IMR-90 (cell line): ENCODE results near the gene MIER1. TPM values are rescaled to one million over a fixed set of nuclear protein-coding genes. Genes with fewer than 3 reads are reported as not detected.
A peak's percentile ranks its signal among the peaks of the same experiment; 100 is the strongest.

Experiments used
- ATAC-seq: fragments of 200-7000 bp; cut with Tn5 transposase; 2 replicates; pipeline ENCODE4 v1.9.1; 2020; ENCODE audit warnings: low read depth, mild to moderate bottlenecking, moderate library complexity
- BruUV-seq: library from RNA; stranded (reverse); fragments of 400-500 nt; replicated peaks from 2 replicates; lab custom pipeline; 2021; lab: Mats Ljungman, UMichigan
- CTCF ChIA-PET: fragments of 300-600 bp; formaldehyde crosslinking; extraction: SDS; loops from one replicate; lab custom pipeline; 2021; ENCODE audit warnings: antibody characterized with exemption; lab: Yijun Ruan, JAX
- POLR2A ChIA-PET: fragments of 300-600 bp; sonication (Branson Sonifier 250); formaldehyde crosslinking; loops from one replicate; lab custom pipeline; 2022; ENCODE audit warnings: antibody characterized with exemption; ENCODE audit not compliant: unreplicated experiment; lab: Charles Lee
- DNase-seq: peaks from one replicate; pipeline ENCODE4 v3.0.0; 2013
- H2AFZ ChIP-seq: replicated peaks from 2 replicates; pipeline ENCODE3; 2013; ENCODE audit warnings: low read length, mild to moderate bottlenecking; ENCODE audit not compliant: poor library complexity
- H2AK5ac ChIP-seq: 2 replicates; pipeline ENCODE4 v1.6.1; 2013; ENCODE audit warnings: low read depth, low read length, inconsistent platforms
- H2AK9ac ChIP-seq: replicated peaks from 2 replicates; pipeline ENCODE3; 2013; ENCODE audit warnings: mild to moderate bottlenecking, low read depth, low read length, moderate library complexity; ENCODE audit not compliant: poor library complexity
- H2BK120ac ChIP-seq: 2 replicates; pipeline ENCODE4 v1.6.1; 2013; ENCODE audit warnings: low read depth, low read length, inconsistent platforms
- H2BK15ac ChIP-seq: 3 replicates; pipeline ENCODE4 v1.6.1; 2013; ENCODE audit warnings: low read depth, low read length, inconsistent platforms
- H2BK20ac ChIP-seq: 2 replicates; pipeline ENCODE4 v1.6.1; 2013; ENCODE audit warnings: low read depth, mild to moderate bottlenecking, inconsistent platforms, low read length, moderate library complexity
- H2BK5ac ChIP-seq: 2 replicates; pipeline ENCODE4 v1.6.1; 2013; ENCODE audit warnings: mild to moderate bottlenecking, low read depth, low read length, inconsistent platforms; ENCODE audit not compliant: poor library complexity, severe bottlenecking
- H3K14ac ChIP-seq: replicated peaks from 2 replicates; pipeline ENCODE4 v1.6.1; 2013; ENCODE audit warnings: low read depth, low read length, inconsistent platforms
- H3K18ac ChIP-seq: 2 replicates; pipeline ENCODE4 v1.6.1; 2013; ENCODE audit warnings: low read depth, low read length, control low read depth
- H3K23ac ChIP-seq: 2 replicates; pipeline ENCODE4 v1.6.1; 2013; ENCODE audit warnings: low read depth, low read length, inconsistent platforms
- H3K27ac ChIP-seq: 2 replicates; pipeline ENCODE4 v1.5.1; 2013; ENCODE audit warnings: mild to moderate bottlenecking, control low read depth, low read length; ENCODE audit not compliant: insufficient read depth
- H3K27me3 ChIP-seq: 2 replicates; pipeline ENCODE4 v1.6.1; 2013; ENCODE audit warnings: low read length; ENCODE audit not compliant: control insufficient read depth, insufficient read depth
- H3K36me3 ChIP-seq: 2 replicates; pipeline ENCODE4 v1.6.1; 2013; ENCODE audit warnings: low read length, mixed read lengths; ENCODE audit not compliant: control insufficient read depth, insufficient read depth
- H3K4ac ChIP-seq: 2 replicates; pipeline ENCODE4 v1.6.1; 2013; ENCODE audit warnings: low read depth, low read length, inconsistent platforms
- H3K4me1 ChIP-seq: 2 replicates; pipeline ENCODE4 v1.6.1; 2013; ENCODE audit warnings: low read length, mixed read lengths; ENCODE audit not compliant: control insufficient read depth, insufficient read depth
- H3K4me2 ChIP-seq: 2 replicates; pipeline ENCODE4 v1.6.1; 2013; ENCODE audit warnings: low read depth, mild to moderate bottlenecking, control low read depth, low read length, moderate library complexity
- H3K4me3 ChIP-seq: 2 replicates; pipeline ENCODE4 v1.5.1; 2013; ENCODE audit warnings: low read depth, mild to moderate bottlenecking, control low read depth, low read length, moderate library complexity; ENCODE audit not compliant: insufficient read depth
- H3K56ac ChIP-seq: 2 replicates; pipeline ENCODE4 v1.6.1; 2013; ENCODE audit warnings: low read length, inconsistent platforms; ENCODE audit not compliant: insufficient read depth; ENCODE audit errors: extremely low read depth
- H3K79me1 ChIP-seq, 2 experiments: 2 replicates each; pipeline ENCODE4 v1.6.1; 2013; ENCODE audit warnings: low read length in 2 of 2, inconsistent platforms in 1 of 2, low read depth in 1 of 2
- H3K9ac ChIP-seq: 2 replicates; pipeline ENCODE4 v1.6.1; 2013; ENCODE audit warnings: low read depth, low read length, control low read depth
- H3K9me1 ChIP-seq: 2 replicates; pipeline ENCODE4 v1.6.1; 2013; ENCODE audit warnings: low read length, inconsistent platforms; ENCODE audit not compliant: insufficient read depth
- H3K9me3 ChIP-seq: 2 replicates; pipeline ENCODE4 v1.6.1; 2013; ENCODE audit warnings: low read length; ENCODE audit not compliant: control insufficient read depth, insufficient read depth
- H4K20me1 ChIP-seq: 2 replicates; pipeline ENCODE4 v1.6.1; 2013; ENCODE audit warnings: low read length, inconsistent platforms; ENCODE audit not compliant: insufficient read depth
- H4K5ac ChIP-seq: 2 replicates; pipeline ENCODE4 v1.6.1; 2013; ENCODE audit warnings: mild to moderate bottlenecking, low read depth, low read length, control low read depth
- H4K8ac ChIP-seq, 2 experiments: 2 replicates each; pipeline ENCODE4 v1.6.1; 2013; ENCODE audit warnings: low read depth in 2 of 2, low read length in 2 of 2, control low read depth in 1 of 2, inconsistent platforms in 1 of 2
- H4K91ac ChIP-seq: 2 replicates; pipeline ENCODE4 v1.6.1; 2013; ENCODE audit warnings: low read depth, low read length, inconsistent platforms; ENCODE audit not compliant: insufficient read depth
- BHLHE40 ChIP-seq: fragments of 150-350 bp; IDR thresholded peaks from 2 replicates; pipeline ENCODE4 v1.6.1; 2016; ENCODE audit warnings: mild to moderate bottlenecking, low read depth, low read length
- CEBPB ChIP-seq: IDR thresholded peaks from 2 replicates; pipeline ENCODE4 v1.6.1; 2012; ENCODE audit warnings: low read depth, low read length, improper control_type of control experiment
- CHD1 ChIP-seq: IDR thresholded peaks from 2 replicates; pipeline ENCODE4 v1.6.1; 2012; ENCODE audit warnings: low read depth, low read length, improper control_type of control experiment
- CTCF ChIP-seq: conservative IDR thresholded peaks from 2 replicates; pipeline ENCODE4 v1.5.1; 2012; ENCODE audit warnings: mild to moderate bottlenecking, low read depth, low read length, improper control_type of control experiment
- ELK1 ChIP-seq: fragments of 150-350 bp; IDR thresholded peaks from 2 replicates; pipeline ENCODE4 v1.6.1; 2016; ENCODE audit warnings: low read depth, mild to moderate bottlenecking, low read length, moderate library complexity, borderline replicate concordance
- FOS ChIP-seq: fragments of 150-350 bp; IDR thresholded peaks from 2 replicates; pipeline ENCODE4 v1.6.1; 2016; ENCODE audit warnings: low read depth, low read length
- MAFK ChIP-seq: IDR thresholded peaks from 2 replicates; pipeline ENCODE4 v1.6.1; 2012; ENCODE audit warnings: low read depth, low read length, improper control_type of control experiment
- MAZ ChIP-seq: IDR thresholded peaks from 2 replicates; pipeline ENCODE4 v1.6.1; 2012; ENCODE audit warnings: low read depth, mild to moderate bottlenecking, low read length, improper control_type of control experiment, moderate library complexity, borderline replicate concordance
- MXI1 ChIP-seq: IDR thresholded peaks from 2 replicates; pipeline ENCODE4 v1.6.1; 2012; ENCODE audit warnings: low read depth, mild to moderate bottlenecking, low read length, moderate library complexity, borderline replicate concordance
- NFE2L2 ChIP-seq: fragments of 150-350 bp; IDR thresholded peaks from 2 replicates; pipeline ENCODE4 v1.6.1; 2016; ENCODE audit warnings: low read depth, mild to moderate bottlenecking, low read length
- POLR2A ChIP-seq: IDR thresholded peaks from 2 replicates; pipeline ENCODE4 v1.6.1; 2012; ENCODE audit warnings: mild to moderate bottlenecking, low read depth, low read length
- RAD21 ChIP-seq: IDR thresholded peaks from 2 replicates; pipeline ENCODE4 v1.6.1; 2012; ENCODE audit warnings: low read length, improper control_type of control experiment
- RCOR1 ChIP-seq: IDR thresholded peaks from 2 replicates; pipeline ENCODE4 v1.6.1; 2012; ENCODE audit warnings: mild to moderate bottlenecking, low read length, improper control_type of control experiment; ENCODE audit not compliant: insufficient replicate concordance
- RFX5 ChIP-seq: IDR thresholded peaks from 2 replicates; pipeline ENCODE4 v1.8.0; 2012; ENCODE audit warnings: low read depth, mild to moderate bottlenecking, low read length, moderate library complexity
- SMC3 ChIP-seq: fragments of 150-350 bp; IDR thresholded peaks from 2 replicates; pipeline ENCODE4 v1.6.1; 2016; ENCODE audit warnings: low read depth, mild to moderate bottlenecking, antibody characterized with exemption, low read length, moderate library complexity
- USF2 ChIP-seq: fragments of 150-350 bp; IDR thresholded peaks from 2 replicates; pipeline ENCODE4 v1.6.1; 2017; ENCODE audit warnings: mild to moderate bottlenecking, antibody characterized with exemption, low read length, low read depth
- WGBS, 2 experiments: methylation state at CpG; one replicate each; pipeline versions ENCODE4 v1.1.5 to v1.1.7; 2013; ENCODE audit warnings: missing lambda C conversion rate in 2 of 2; ENCODE audit not compliant: insufficient read length in 1 of 2; ENCODE audit errors: extremely low coverage in 2 of 2; 5-methylcytosine and 5-hydroxymethylcytosine counted together
- dilution Hi-C: fragments of 300-500 bp; cut with HindIII; formaldehyde crosslinking; loops from one replicate; pipeline ENCODE4 v1.14.3; 2018; ENCODE audit warnings: low sequenced_read_pairs; ENCODE audit not compliant: unreplicated experiment
- in situ Hi-C: fragments of 300-500 bp; cut with MboI; formaldehyde crosslinking; loops from 3 replicates; pipeline ENCODE4 v1.14.3; 2019; ENCODE audit warnings: low sequenced_read_pairs, inconsistent platforms, mixed read lengths
- intact Hi-C: fragments of 100-400 bp; cut with micrococcal nuclease; formaldehyde crosslinking; loops from 2 replicates; pipeline ENCODE4 v1.10.0; 2022
- polyA plus RNA-seq, 3 experiments: library from polyadenylated mRNA; depleted of rRNA; stranded (reverse); fragments of >200 nt; gene quantifications; 2 replicates each; pipeline ENCODE4 v1.2.3, GENCODE V29; 2012; ENCODE audit warnings: low replicate concordance in 1 of 3
- total RNA-seq: library from RNA; depleted of rRNA; stranded (reverse); fragments of >200 nt; gene quantifications from 2 replicates; pipeline ENCODE4 v1.2.3, GENCODE V29; 2012

MIER1 gene
- total and polyA plus RNA-seq, 2 of the 4 experiments (the other 2 are of a cell fraction) = 5.0 to 11.5 TPM

GRCh38 chr1:66951513-66951912 lies 26.7 kb downstream of the MIER1 start:
- no peak overlapping the region for H4K5ac ChIP-seq
- H2AFZ ChIP-seq = no peak overlapping the region
- BruUV-seq = no TSS peak
- H3K56ac ChIP-seq = no peak overlapping the region
- DNase-seq = peak; percentile 90
- POLR2A ChIA-PET = no interaction called here
- in situ Hi-C loops (no loop called here), intact Hi-C loops (no loop called here), dilution Hi-C loops (no loop called here)
- no peak overlapping the region for H3K14ac ChIP-seq
- H2BK120ac ChIP-seq = no peak overlapping the region
- WGBS, 2 experiments = 20% methylated on average over 1 of the region's 6 CpGs; no CpG with 5 or more reads in 1 of the 2 experiments
- no peak for TF ChIP-seq NFE2L2
- no peak for TF ChIP-seq RCOR1
- no peak for TF ChIP-seq BHLHE40
- no peak for TF ChIP-seq CTCF
- TF ChIP-seq RAD21 = no peak
- no peak for TF ChIP-seq CEBPB
- TF ChIP-seq MAFK = no peak
- no peak for TF ChIP-seq RFX5
- TF ChIP-seq FOS = no peak
- TF ChIP-seq SMC3 = no peak
- TF ChIP-seq POLR2A = no peak
- TF ChIP-seq MXI1 = no peak
- no peak for TF ChIP-seq CHD1
- TF ChIP-seq ELK1 = no peak
- TF ChIP-seq USF2 = no peak
- no peak for TF ChIP-seq MAZ
- CTCF ChIA-PET = interaction anchor here (0.5 kb wide), 1 partner anchor 10 kb away, joined by 3 read pairs; no protein-coding TSS in a partner anchor
- no peak overlapping the region for H2BK20ac ChIP-seq
- H3K9me3 ChIP-seq = no peaks in the 10 kb centered on the region
- no peak overlapping the region for H3K23ac ChIP-seq
- H3K4me3 ChIP-seq = no peak overlapping the region
- H3K36me3 ChIP-seq = peaks cover 25% of the 10 kb centered on the region
- H4K91ac ChIP-seq = no peak overlapping the region
- H3K79me1 ChIP-seq = peaks cover 28 to 45% of the 10 kb centered on the region in 2 experiments
- H3K27ac ChIP-seq = peak overlapping the region; percentile 27; the same call in 1 of the 2 replicates
- no peak overlapping the region for H3K4ac ChIP-seq
- no peak overlapping the region for H3K4me2 ChIP-seq
- peak overlapping the region; percentile 55 for H2BK5ac ChIP-seq
- no peak overlapping the region for H2AK5ac ChIP-seq
- peak; percentile 92 for ATAC-seq
- H4K20me1 ChIP-seq = peaks cover 13% of the 10 kb centered on the region; the same call in 1 of the 2 replicates
- peak overlapping the region in 1 of 2 experiments; percentile 48; a peak in 1 of 4 replicates for H4K8ac ChIP-seq
- no peak overlapping the region for H3K9ac ChIP-seq
- no peak overlapping the region for H2BK15ac ChIP-seq
- no peak overlapping the region for H3K18ac ChIP-seq
- no peaks in the 10 kb centered on the region for H3K27me3 ChIP-seq
- peaks cover 1% of the 10 kb centered on the region; the same call in 1 of the 2 replicates for H3K4me1 ChIP-seq
- no peak overlapping the region for H2AK9ac ChIP-seq
- peaks cover 4% of the 10 kb centered on the region for H3K9me1 ChIP-seq
